Immature natural killer cell (primary cell): Measurements from ENCODE around the gene FAM171A1. TPM values are rescaled to one million over a fixed set of nuclear protein-coding genes. Genes with fewer than 3 reads are reported as not detected.
"Not testable (repeated sequence)": the region's sequence is repeated elsewhere in the genome, so short reads cannot be mapped to it uniquely, and the experiment has no call there.

Source experiments
- DNase-seq, 3 donors: peaks; one replicate each; pipeline ENCODE4 v3.0.0; 2022; ENCODE audit warnings: mixed read lengths in 1 of 3
- H3K27ac Mint-ChIP-seq, 6 donors: one replicate each; pipeline ENCODE4 v1.8.0; 2020; ENCODE audit warnings: mixed read lengths in 6 of 6, mild to moderate bottlenecking in 5 of 6, inconsistent platforms in 4 of 6, moderate library complexity in 3 of 6
- H3K27me3 Mint-ChIP-seq, 3 donors: one replicate each; pipeline ENCODE4 v1.8.0; 2020 to 2021; ENCODE audit warnings: low read depth in 3 of 3, mild to moderate bottlenecking in 3 of 3, mixed read lengths in 3 of 3, moderate library complexity in 3 of 3, inconsistent platforms in 1 of 3
- H3K36me3 Mint-ChIP-seq, 3 donors: one replicate each; pipeline ENCODE4 v1.8.0; 2020; ENCODE audit warnings: mixed read lengths in 3 of 3, inconsistent platforms in 2 of 3, mild to moderate bottlenecking in 2 of 3
- H3K4me1 Mint-ChIP-seq, 2 donors: one replicate each; pipeline ENCODE4 v1.8.0; 2020; ENCODE audit warnings: inconsistent platforms in 2 of 2, mild to moderate bottlenecking in 2 of 2, mixed read lengths in 2 of 2, moderate library complexity in 1 of 2
- H3K4me3 Mint-ChIP-seq, 5 donors: one replicate each; pipeline ENCODE4 v1.8.0; 2020; ENCODE audit warnings: mild to moderate bottlenecking in 5 of 5, mixed read lengths in 5 of 5, inconsistent platforms in 3 of 5, moderate library complexity in 3 of 5
- H3K9me3 Mint-ChIP-seq, 6 donors: one replicate each; pipeline ENCODE4 v1.8.0; 2020; ENCODE audit warnings: mild to moderate bottlenecking in 6 of 6, mixed read lengths in 6 of 6, inconsistent platforms in 4 of 6, moderate library complexity in 3 of 6
- polyA plus RNA-seq, 3 donors: library from polyadenylated mRNA; unstranded; fragments of 300-500 nt; fragmentation: Illumina TruSeq; gene quantifications; one replicate each; pipeline ENCODE4 v1.2.3, GENCODE V29; 2021

The FAM171A1 gene
- polyA plus RNA-seq, 3 donors from 2014 or later: 0.62 to 2.4 (median 1.1) TPM

- Mint-ChIP-seq H3K36me3 (peaks cover 0 to 5% (median 5%) of the 10 kb centered on the region in 3 donors), H3K27ac (no peak overlapping the region), H3K4me3 (no peak overlapping the region), H3K4me1 (no peaks in the 10 kb centered on the region), H3K9me3 (no peaks in the 10 kb centered on the region), H3K27me3 (peaks cover 0 to 5% (median 4%) of the 10 kb centered on the region in 3 donors)
- DNase-seq: no peak
Measured at GRCh38 chr10:15223174-15223573, 147.9 kb downstream of the FAM171A1 start.

- Mint-ChIP-seq H3K4me1 (no peaks in the 10 kb centered on the region), H3K36me3 (peaks cover 0 to 5% (median 5%) of the 10 kb centered on the region in 3 donors), H3K27ac (no peak overlapping the region), H3K27me3 (peaks cover 0 to 5% (median 4%) of the 10 kb centered on the region in 3 donors), H3K4me3 (no peak overlapping the region), H3K9me3 (no peaks in the 10 kb centered on the region)
- DNase-seq: no peak
Measured at GRCh38 chr10:15222511-15222910, 148.6 kb downstream of the FAM171A1 start.

- no peak for DNase-seq
- no peak overlapping the region for H3K27ac Mint-ChIP-seq
- no peak overlapping the region for H3K4me3 Mint-ChIP-seq
- no peaks in the 10 kb centered on the region for H3K9me3 Mint-ChIP-seq
- peaks cover 0 to 5% (median 5%) of the 10 kb centered on the region in 3 donors for H3K36me3 Mint-ChIP-seq
- H3K27me3 Mint-ChIP-seq: peaks cover 0 to 5% (median 2%) of the 10 kb centered on the region in 3 donors
- H3K4me1 Mint-ChIP-seq: no peaks in the 10 kb centered on the region
Measured at GRCh38 chr10:15220445-15220844, 150.6 kb downstream of the FAM171A1 start.

- no peaks in the 10 kb centered on the region for H3K36me3 Mint-ChIP-seq
- H3K9me3 Mint-ChIP-seq: no peaks in the 10 kb centered on the region
- H3K27me3 Mint-ChIP-seq: peaks cover 0 to 5% (median 2%) of the 10 kb centered on the region in 3 donors
- H3K4me3 Mint-ChIP-seq: no peak overlapping the region
- no peaks in the 10 kb centered on the region for H3K4me1 Mint-ChIP-seq
- H3K27ac Mint-ChIP-seq: no peak overlapping the region
- no peak for DNase-seq
Measured at GRCh38 chr10:15216700-15217099, 154.4 kb downstream of the FAM171A1 start.

GRCh38 chr10:15214237-15214636 is 156.9 kb downstream of the FAM171A1 start:
- no peak overlapping the region for H3K4me3 Mint-ChIP-seq
- no peak for DNase-seq
- peaks cover 0 to 6% (median 5%) of the 10 kb centered on the region in 3 donors for H3K27me3 Mint-ChIP-seq
- no peaks in the 10 kb centered on the region for H3K9me3 Mint-ChIP-seq
- peaks cover 10 to 12% of the 10 kb centered on the region in 2 donors for H3K4me1 Mint-ChIP-seq
- H3K27ac Mint-ChIP-seq: no peak overlapping the region
- no peaks in the 10 kb centered on the region for H3K36me3 Mint-ChIP-seq

GRCh38 chr10:15213461-15213861 is 157.6 kb downstream of the FAM171A1 start:
- no peak overlapping the region for H3K27ac Mint-ChIP-seq
- no peaks in the 10 kb centered on the region for H3K36me3 Mint-ChIP-seq
- H3K9me3 Mint-ChIP-seq: no peaks in the 10 kb centered on the region
- DNase-seq: no peak
- H3K4me1 Mint-ChIP-seq: peaks cover 18 to 20% of the 10 kb centered on the region in 2 donors
- peaks cover 2 to 10% (median 9%) of the 10 kb centered on the region in 3 donors for H3K27me3 Mint-ChIP-seq
- H3K4me3 Mint-ChIP-seq: no peak overlapping the region

GRCh38 chr10:15211464-15211979 is 159.6 kb downstream of the FAM171A1 start:
- Mint-ChIP-seq H3K9me3 (no peaks in the 10 kb centered on the region), H3K4me3 (no peak overlapping the region), H3K27ac (no peak overlapping the region), H3K27me3 (peaks cover 5 to 10% (median 9%) of the 10 kb centered on the region in 3 donors), H3K36me3 (no peaks in the 10 kb centered on the region), H3K4me1 (peaks cover 36 to 37% of the 10 kb centered on the region in 2 donors)
- no peak for DNase-seq

- H3K27ac Mint-ChIP-seq: peak overlapping the region in 2 of 6 donors; percentile 24 to 67
Measured at GRCh38 chr10:15210521-15210920, 160.6 kb downstream of the FAM171A1 start.

GRCh38 chr10:15209827-15210509 is 161.1 kb downstream of the FAM171A1 start:
- Mint-ChIP-seq H3K27me3 (peaks cover 5 to 9% (median 8%) of the 10 kb centered on the region in 3 donors), H3K27ac (peak overlapping the region in 5 of 6 donors; percentile 21 to 89 (median 73)), H3K36me3 (no peaks in the 10 kb centered on the region), H3K4me1 (peaks cover 38 to 40% of the 10 kb centered on the region in 2 donors), H3K4me3 (peak overlapping the region in 4 of 5 donors; percentile 40 to 64 (median 50)), H3K9me3 (no peaks in the 10 kb centered on the region)
- peak; percentile 69 to 70 (median 70) for DNase-seq

More at GRCh38 chr10:15210521-15210920, 160.6 kb downstream of the FAM171A1 start:
- H3K9me3 Mint-ChIP-seq: no peaks in the 10 kb centered on the region
- peak overlapping the region in 1 of 5 donors; percentile 10 for H3K4me3 Mint-ChIP-seq
- no peak for DNase-seq
- H3K36me3 Mint-ChIP-seq: no peaks in the 10 kb centered on the region
- H3K27me3 Mint-ChIP-seq: peaks cover 5 to 9% (median 9%) of the 10 kb centered on the region in 3 donors
- peaks cover 38 to 39% of the 10 kb centered on the region in 2 donors for H3K4me1 Mint-ChIP-seq

- H3K27me3 Mint-ChIP-seq: peaks cover 5 to 9% (median 8%) of the 10 kb centered on the region in 3 donors
- no peaks in the 10 kb centered on the region for H3K9me3 Mint-ChIP-seq
- peak overlapping the region; percentile 89 to 98 (median 92) for H3K27ac Mint-ChIP-seq
- peak in 1 of 3 donors; percentile 11 for DNase-seq
- H3K36me3 Mint-ChIP-seq: no peaks in the 10 kb centered on the region
- peaks cover 38 to 40% of the 10 kb centered on the region in 2 donors for H3K4me1 Mint-ChIP-seq
- H3K4me3 Mint-ChIP-seq: peak overlapping the region; percentile 80 to 93 (median 83)
Measured at GRCh38 chr10:15208221-15208620, 162.9 kb downstream of the FAM171A1 start.

GRCh38 chr10:15207410-15207809 is 163.7 kb downstream of the FAM171A1 start:
- Mint-ChIP-seq H3K4me3 (peak overlapping the region in 4 of 5 donors; percentile 7 to 93 (median 82)), H3K27ac (peak overlapping the region; percentile 89 to 98 (median 92)), H3K4me1 (peaks cover 38 to 40% of the 10 kb centered on the region in 2 donors)
- not testable (repeated sequence) for DNase-seq, H3K36me3 Mint-ChIP-seq, H3K27me3 Mint-ChIP-seq, H3K9me3 Mint-ChIP-seq

- Mint-ChIP-seq H3K27me3 (peaks cover 2 to 8% (median 2%) of the 10 kb centered on the region in 3 donors), H3K4me3 (no peak overlapping the region), H3K4me1 (peaks cover 12% of the 10 kb centered on the region in 2 donors), H3K9me3 (no peaks in the 10 kb centered on the region), H3K27ac (no peak overlapping the region), H3K36me3 (peaks cover 0 to 5% (median 0%) of the 10 kb centered on the region in 3 donors)
- DNase-seq: no peak
Measured at GRCh38 chr10:15202639-15203038, 168.4 kb downstream of the FAM171A1 start.

- not testable (repeated sequence) for H3K36me3 Mint-ChIP-seq, DNase-seq, H3K27me3 Mint-ChIP-seq, H3K4me1 Mint-ChIP-seq, H3K9me3 Mint-ChIP-seq, H3K4me3 Mint-ChIP-seq, H3K27ac Mint-ChIP-seq
Measured at GRCh38 chr10:15202301-15202621, 168.8 kb downstream of the FAM171A1 start.

- H3K4me3 Mint-ChIP-seq: no peak overlapping the region
- DNase-seq: no peak
- peak overlapping the region in 1 of 6 donors; percentile 12 for H3K27ac Mint-ChIP-seq
- H3K9me3 Mint-ChIP-seq: no peaks in the 10 kb centered on the region
- H3K27me3 Mint-ChIP-seq: peaks cover 2 to 8% (median 4%) of the 10 kb centered on the region in 3 donors
- H3K4me1 Mint-ChIP-seq: peaks cover 3 to 8% of the 10 kb centered on the region in 2 donors
- H3K36me3 Mint-ChIP-seq: peaks cover 0 to 5% (median 0%) of the 10 kb centered on the region in 3 donors
Measured at GRCh38 chr10:15201589-15202300, 169.3 kb downstream of the FAM171A1 start.
